Measurements from ENCODE around the gene SLC38A10.
A peak's percentile ranks its signal among the peaks of the same experiment; 100 is the strongest.

The SLC38A10 gene

GRCh38 chr17:81298325-81298990 lies 3.4 kb upstream of the SLC38A10 start:
- ChIA-PET POLR2A (no interaction called here), CTCF (no interaction called here)
- DNase-seq (ENCODE audit: extremely low spot score) = no peak
- TF ChIP-seq, protein P1, sequence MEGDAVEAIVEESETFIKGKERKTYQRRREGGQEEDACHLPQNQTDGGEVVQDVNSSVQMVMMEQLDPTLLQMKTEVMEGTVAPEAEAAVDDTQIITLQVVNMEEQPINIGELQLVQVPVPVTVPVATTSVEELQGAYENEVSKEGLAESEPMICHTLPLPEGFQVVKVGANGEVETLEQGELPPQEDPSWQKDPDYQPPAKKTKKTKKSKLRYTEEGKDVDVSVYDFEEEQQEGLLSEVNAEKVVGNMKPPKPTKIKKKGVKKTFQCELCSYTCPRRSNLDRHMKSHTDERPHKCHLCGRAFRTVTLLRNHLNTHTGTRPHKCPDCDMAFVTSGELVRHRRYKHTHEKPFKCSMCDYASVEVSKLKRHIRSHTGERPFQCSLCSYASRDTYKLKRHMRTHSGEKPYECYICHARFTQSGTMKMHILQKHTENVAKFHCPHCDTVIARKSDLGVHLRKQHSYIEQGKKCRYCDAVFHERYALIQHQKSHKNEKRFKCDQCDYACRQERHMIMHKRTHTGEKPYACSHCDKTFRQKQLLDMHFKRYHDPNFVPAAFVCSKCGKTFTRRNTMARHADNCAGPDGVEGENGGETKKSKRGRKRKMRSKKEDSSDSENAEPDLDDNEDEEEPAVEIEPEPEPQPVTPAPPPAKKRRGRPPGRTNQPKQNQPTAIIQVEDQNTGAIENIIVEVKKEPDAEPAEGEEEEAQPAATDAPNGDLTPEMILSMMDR (IDR thresholded peaks at IDR 0.05; ENCODE audit: control extremely low read depth, extremely low read depth, low read depth, missing control alignments) = no peak

GRCh38 chr17:81295676-81296381 lies 722 bp upstream of the SLC38A10 start:
- ChIA-PET CTCF (interaction anchor here (0.8 to 2.6 kb wide), 9 partner anchors 10 to 223 kb away, joined by 3 to 11 read pairs (median 3); partner anchors contain the start of gene CEP131), POLR2A (no interaction called here)
- TF ChIP-seq, protein P1 (IDR thresholded peaks at IDR 0.05; ENCODE audit: control extremely low read depth, extremely low read depth, low read depth, missing control alignments) = peak; percentile 41
- DNase-seq (ENCODE audit: extremely low spot score) = peak; percentile 63

DNA sequence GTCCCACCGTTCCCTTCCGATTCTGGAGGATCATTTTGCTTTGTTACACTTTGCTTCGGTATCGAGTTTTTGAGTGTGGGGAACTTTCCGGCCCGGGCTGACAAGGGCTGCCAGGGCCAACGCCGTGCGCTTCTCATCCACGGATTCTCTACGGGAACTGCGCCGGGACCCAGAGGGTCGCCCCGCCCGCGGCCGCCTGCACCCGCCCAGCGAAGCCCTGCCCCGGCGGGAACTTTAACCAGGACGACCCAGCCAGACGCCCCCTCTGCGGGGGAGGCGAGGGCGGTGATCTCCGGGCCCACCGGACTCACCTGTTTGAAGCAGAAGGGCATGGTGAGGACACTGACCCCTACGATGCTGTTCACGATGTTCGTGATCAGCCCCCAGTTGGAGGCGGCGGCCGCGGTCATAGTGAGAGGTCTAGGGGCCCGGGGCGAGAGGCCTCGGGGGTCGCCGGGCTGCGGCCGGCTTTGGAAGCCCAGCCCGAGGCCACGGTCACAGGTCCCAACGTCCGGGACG lies 536 bp downstream of the SLC38A10 start:
- ChIA-PET POLR2A (no interaction called here), CTCF (interaction anchor here (0.8 to 2.6 kb wide), 5 partner anchors 11 to 224 kb away, joined by 3 to 11 read pairs (median 3); no protein-coding TSS in a partner anchor)
- DNase-seq (ENCODE audit: extremely low spot score) = no peak
- TF ChIP-seq, protein P1 (IDR thresholded peaks at IDR 0.05; ENCODE audit: control extremely low read depth, extremely low read depth, low read depth, missing control alignments) = no peak

DNA sequence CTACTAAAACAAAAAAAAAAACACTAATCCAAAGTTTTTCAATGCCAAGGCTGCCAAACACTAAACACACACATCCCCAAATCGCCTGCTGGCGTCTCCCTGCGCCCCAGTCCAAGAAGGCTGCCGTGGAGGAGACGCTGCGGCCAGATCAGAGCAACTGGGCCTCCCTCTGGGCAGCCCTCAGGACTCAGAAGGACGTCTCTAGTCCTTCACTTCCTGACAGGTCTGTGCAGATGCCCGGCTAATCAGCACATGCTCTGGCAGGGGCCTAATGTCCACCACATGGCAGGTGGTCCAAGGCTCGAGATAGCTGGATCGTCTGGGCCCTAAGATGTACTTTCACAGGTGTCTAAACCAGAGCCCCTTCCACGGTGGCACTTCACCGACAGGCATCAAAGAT lies 2.7 kb downstream of the SLC38A10 start:
- TF ChIP-seq, protein P1 (IDR thresholded peaks at IDR 0.05; ENCODE audit: control extremely low read depth, extremely low read depth, low read depth, missing control alignments) = no peak
- CTCF ChIA-PET = interaction anchor here (0.6 to 4.1 kb wide), 21 partner anchors 9 to 308 kb away, joined by 3 to 37 read pairs (median 3); partner anchors contain the start of genes NDUFAF8 and TEPSIN
- POLR2A ChIA-PET = interaction anchor here (0.6 kb wide), 1 partner anchor 308 kb away, joined by 3 read pairs; no protein-coding TSS in a partner anchor
- no peak for DNase-seq (ENCODE audit: extremely low spot score)

DNA sequence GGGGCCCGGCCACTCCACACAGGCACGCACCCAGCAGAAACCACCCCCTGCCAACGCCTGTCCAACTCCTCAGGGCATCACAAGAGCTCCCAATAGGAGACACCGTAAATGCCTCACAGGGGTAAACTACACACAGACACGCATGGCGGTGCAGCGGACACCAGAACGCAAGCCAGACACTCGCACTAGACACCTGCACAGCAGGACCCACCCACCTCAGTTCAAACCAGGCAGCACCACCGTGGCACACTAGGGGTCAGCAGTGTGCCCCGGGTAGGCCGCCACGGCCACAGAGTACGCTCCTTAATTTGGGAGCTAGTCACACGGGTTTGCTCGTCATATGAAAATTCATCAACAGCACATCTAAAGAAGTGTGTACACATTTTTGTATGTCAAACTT lies 3.4 kb downstream of the SLC38A10 start:
- POLR2A ChIA-PET = interaction anchor here (0.6 kb wide), 1 partner anchor 309 kb away, joined by 3 read pairs; no protein-coding TSS in a partner anchor
- peak; percentile 80 for DNase-seq (ENCODE audit: extremely low spot score)

DNA sequence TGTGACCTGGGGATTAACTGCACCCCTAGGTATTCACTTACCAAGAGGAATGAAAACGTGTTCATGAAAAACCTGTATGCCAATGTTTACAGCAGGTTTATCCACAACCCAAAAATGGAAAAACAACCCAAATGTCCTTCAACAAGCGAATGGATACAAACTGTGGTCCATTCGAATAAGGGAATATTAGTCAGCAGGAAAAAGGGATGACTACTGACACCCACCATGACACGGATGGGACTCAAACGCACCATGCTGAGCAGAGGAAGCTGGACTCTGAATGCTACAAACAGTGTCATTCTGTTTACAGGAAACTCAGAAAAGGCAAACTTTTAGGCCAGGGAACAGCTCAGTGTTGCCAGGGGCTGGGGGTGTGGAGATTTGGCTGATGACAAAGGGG lies 4.9 kb downstream of the SLC38A10 start:
- TF ChIP-seq, protein P1 (IDR thresholded peaks at IDR 0.05; ENCODE audit: control extremely low read depth, extremely low read depth, low read depth, missing control alignments) = no peak
- ChIA-PET CTCF (interaction anchor here (3.7 to 4.1 kb wide), 2 partner anchors 193 to 248 kb away, joined by 9 to 37 read pairs; no protein-coding TSS in a partner anchor), POLR2A (no interaction called here)
- DNase-seq (ENCODE audit: extremely low spot score) = no peak

More for the DNA sequence above, 3.4 kb downstream of the SLC38A10 start:
- TF ChIP-seq, protein P1 (IDR thresholded peaks at IDR 0.05; ENCODE audit: control extremely low read depth, extremely low read depth, low read depth, missing control alignments) = peak; percentile 77
- CTCF ChIA-PET = interaction anchor here (0.6 to 4.1 kb wide), 23 partner anchors 8 to 309 kb away, joined by 3 to 37 read pairs (median 3); partner anchors contain the start of genes NDUFAF8 and TEPSIN
